B cell (primary cell): ENCODE measurements around the gene FADS1. TPM values are rescaled to one million over a fixed set of nuclear protein-coding genes. Genes with fewer than 3 reads are reported as not detected.

Experiments
- ATAC-seq: fragments of 200-7000 bp; cut with Tn5 transposase; one replicate; pipeline ENCODE4 v1.10.0; 2021; ENCODE audit warnings: low read depth, mild to moderate bottlenecking, moderate number of reproducible peaks, moderate library complexity
- CTCF ChIA-PET: fragments of 350-600 bp; sonication (Branson Sonifier 250); formaldehyde crosslinking; loops from one replicate; lab custom pipeline; 2021; ENCODE audit warnings: antibody characterized with exemption, inconsistent platforms; lab: Charles Lee
- POLR2A ChIA-PET: fragments of 350-600 bp; sonication (Branson Sonifier 250); formaldehyde crosslinking; loops from one replicate; lab custom pipeline; 2021; ENCODE audit warnings: antibody characterized with exemption; lab: Charles Lee
- DNase-seq: peaks from one replicate; pipeline ENCODE4 v3.0.0; 2013
- H2AFZ ChIP-seq: 2 replicates; pipeline ENCODE4 v1.6.1; 2012; ENCODE audit warnings: mild to moderate bottlenecking, low read depth, low read length; ENCODE audit not compliant: insufficient read depth, poor library complexity, severe bottlenecking
- H3K27ac ChIP-seq, 2 donors: 1 replicate in 1 of 2; 2 replicates in 1 of 2; pipeline ENCODE4 v1.5.1; 2012 to 2013; ENCODE audit warnings: low read length in 2 of 2, mild to moderate bottlenecking in 2 of 2, moderate library complexity in 1 of 2
- H3K27me3 ChIP-seq, 4 experiments: fragments of 200-600 bp in 1 of 4; sonication (generic) in 1 of 4; replicated peaks in 1 of 4; 1 replicate in 2 of 4; 2 replicates in 2 of 4; pipeline versions ENCODE4 v1.6.1 to v1.7.0; 2013 to 2016; ENCODE audit warnings: low read length in 3 of 4, mild to moderate bottlenecking in 2 of 4, mixed read lengths in 1 of 4, moderate library complexity in 1 of 4; ENCODE audit not compliant: insufficient read depth in 4 of 4, control insufficient read depth in 3 of 4; ENCODE audit errors: control extremely low read depth in 1 of 4
- H3K36me3 ChIP-seq, 2 experiments: replicated peaks in 1 of 2; 1 replicate in 1 of 2; 2 replicates in 1 of 2; pipeline versions ENCODE4 v1.6.1 to v1.7.1; 2013; ENCODE audit warnings: low read length in 1 of 2; ENCODE audit not compliant: insufficient read depth in 2 of 2, control insufficient read depth in 1 of 2; ENCODE audit errors: control extremely low read depth in 1 of 2, extremely low read depth in 1 of 2
- H3K4me1 ChIP-seq, 2 donors: fragments of 200-600 bp in 1 of 2; sonication (generic) in 1 of 2; 1 replicate in 1 of 2; 2 replicates in 1 of 2; pipeline versions ENCODE4 v1.5.1 to v1.6.1; 2013 to 2017; ENCODE audit warnings: low read length in 2 of 2; ENCODE audit not compliant: control insufficient read depth in 2 of 2, insufficient read depth in 2 of 2
- H3K4me2 ChIP-seq: replicated peaks from 2 replicates; pipeline ENCODE3; 2012; ENCODE audit warnings: mild to moderate bottlenecking, low read depth, low read length; ENCODE audit not compliant: poor library complexity, severe bottlenecking
- H3K4me3 ChIP-seq, 5 experiments: fragments of 200-600 bp in 1 of 5; sonication (generic) in 1 of 5; 1 replicate in 3 of 5; 2 replicates in 2 of 5; pipeline versions ENCODE4 v1.5.1 to v1.7.0; 2011 to 2016; ENCODE audit warnings: low read length in 4 of 5, mild to moderate bottlenecking in 4 of 5, low read depth in 2 of 5, control low read depth in 1 of 5, moderate library complexity in 1 of 5; ENCODE audit not compliant: insufficient read depth in 1 of 5; ENCODE audit errors: control extremely low read depth in 1 of 5, extremely low read depth in 1 of 5
- H3K79me2 ChIP-seq: fragments of 200-600 bp; sonication (generic); one replicate; pipeline ENCODE4 v1.6.0; 2016; ENCODE audit warnings: low read length; ENCODE audit not compliant: control insufficient read depth, insufficient read depth
- H3K9ac ChIP-seq: fragments of 200-600 bp; sonication (generic); 2 replicates; pipeline ENCODE4 v1.6.1; 2017; ENCODE audit warnings: mild to moderate bottlenecking, low read length, moderate library complexity
- H3K9me3 ChIP-seq, 3 donors: one replicate each; pipeline versions ENCODE4 v1.6.1 to v1.7.1; 2013; ENCODE audit warnings: low read length in 2 of 3; ENCODE audit not compliant: control insufficient read depth in 2 of 3, insufficient read depth in 1 of 3; ENCODE audit errors: control extremely low read depth in 1 of 3
- H4K20me1 ChIP-seq: 2 replicates; pipeline ENCODE4 v1.6.0; 2012; ENCODE audit warnings: mild to moderate bottlenecking, low read length; ENCODE audit not compliant: insufficient read depth, control insufficient read depth, poor library complexity, severe bottlenecking
- H3K27ac Mint-ChIP-seq: one replicate; pipeline ENCODE4 v1.8.0; 2021; ENCODE audit warnings: mixed read lengths
- H3K27me3 Mint-ChIP-seq: one replicate; pipeline ENCODE4 v1.8.0; 2021; ENCODE audit warnings: mixed read lengths
- H3K4me1 Mint-ChIP-seq: one replicate; pipeline ENCODE4 v1.8.0; 2021; ENCODE audit warnings: mixed read lengths
- H3K4me3 Mint-ChIP-seq: one replicate; pipeline ENCODE4 v1.8.0; 2021; ENCODE audit warnings: mixed read lengths
- H3K9me3 Mint-ChIP-seq: one replicate; pipeline ENCODE4 v1.8.0; 2022; ENCODE audit warnings: mixed read lengths; ENCODE audit not compliant: insufficient read depth
- EZH2 ChIP-seq: IDR thresholded peaks from 2 replicates; pipeline ENCODE4 v1.6.1; 2012; ENCODE audit warnings: borderline replicate concordance, low read depth, mild to moderate bottlenecking, moderate library complexity, low read length; ENCODE audit not compliant: insufficient read depth, poor library complexity, severe bottlenecking
- WGBS: methylation state at CpG from one replicate; pipeline ENCODE4 v1.1.5; 2013; ENCODE audit warnings: missing lambda C conversion rate; ENCODE audit not compliant: insufficient coverage; 5-methylcytosine and 5-hydroxymethylcytosine counted together
- intact Hi-C: fragments of 100-400 bp; cut with micrococcal nuclease; formaldehyde crosslinking; loops from one replicate; pipeline ENCODE4 v1.10.0; 2022
- polyA plus RNA-seq: library from polyadenylated mRNA; depleted of rRNA; stranded (reverse); fragments of >200 nt; gene quantifications from 2 replicates; pipeline ENCODE4 v1.2.3, GENCODE V29; 2012
- total RNA-seq, 2 donors: library from RNA; stranded (reverse); fragments of 120-200 nt in 1 of 2; gene quantifications; 1 replicate in 1 of 2; 2 replicates in 1 of 2; pipeline versions ENCODE4 v1.2.3 to v1.2.4, GENCODE V29; 2013 to 2022
- TF ChIP-seq, protein P1 (sequence below): fragments of 200-600 bp; IDR thresholded peaks from one replicate; pipeline ENCODE4 v1.8.0; 2022; ENCODE audit warnings: antibody characterized with exemption, mild to moderate bottlenecking

FADS1 gene
- total and polyA plus RNA-seq, 2 donors (not counting 1 experiment from before 2014, with no cell fraction given): 0.39 to 15.6 TPM

- Histone ChIP-seq H3K27ac (no peak overlapping the region), H3K4me2 (no peak overlapping the region), H3K36me3 (no peaks in the 10 kb centered on the region), H2AFZ (no peak overlapping the region), H3K79me2 (no peaks in the 10 kb centered on the region), H3K4me3 (no peak overlapping the region), H3K4me1 (peaks cover 24 to 42% of the 10 kb centered on the region in 2 donors), H4K20me1 (no peaks in the 10 kb centered on the region), H3K9me3 (peaks cover 0 to 3% (median 0%) of the 10 kb centered on the region in 3 donors), H3K27me3 (peaks cover 0 to 13% (median 2%) of the 10 kb centered on the region in 4 experiments), H3K9ac (no peak overlapping the region)
- H3K4me1 Mint-ChIP-seq: peaks cover 37% of the 10 kb centered on the region
- 71% methylated on average over 4 of the region's 4 CpGs for WGBS
- ATAC-seq: no peak
- intact Hi-C loops: no loop called here
- ChIA-PET CTCF (interaction anchor here (0.7 kb wide), 1 partner anchor 34 kb away, joined by 3 read pairs; no protein-coding TSS in a partner anchor), POLR2A (no interaction called here)
- no peaks in the 10 kb centered on the region for H3K27me3 Mint-ChIP-seq
- no peak overlapping the region for H3K27ac Mint-ChIP-seq
- no peak for DNase-seq
- no peaks in the 10 kb centered on the region for H3K9me3 Mint-ChIP-seq
- TF ChIP-seq, protein P1, sequence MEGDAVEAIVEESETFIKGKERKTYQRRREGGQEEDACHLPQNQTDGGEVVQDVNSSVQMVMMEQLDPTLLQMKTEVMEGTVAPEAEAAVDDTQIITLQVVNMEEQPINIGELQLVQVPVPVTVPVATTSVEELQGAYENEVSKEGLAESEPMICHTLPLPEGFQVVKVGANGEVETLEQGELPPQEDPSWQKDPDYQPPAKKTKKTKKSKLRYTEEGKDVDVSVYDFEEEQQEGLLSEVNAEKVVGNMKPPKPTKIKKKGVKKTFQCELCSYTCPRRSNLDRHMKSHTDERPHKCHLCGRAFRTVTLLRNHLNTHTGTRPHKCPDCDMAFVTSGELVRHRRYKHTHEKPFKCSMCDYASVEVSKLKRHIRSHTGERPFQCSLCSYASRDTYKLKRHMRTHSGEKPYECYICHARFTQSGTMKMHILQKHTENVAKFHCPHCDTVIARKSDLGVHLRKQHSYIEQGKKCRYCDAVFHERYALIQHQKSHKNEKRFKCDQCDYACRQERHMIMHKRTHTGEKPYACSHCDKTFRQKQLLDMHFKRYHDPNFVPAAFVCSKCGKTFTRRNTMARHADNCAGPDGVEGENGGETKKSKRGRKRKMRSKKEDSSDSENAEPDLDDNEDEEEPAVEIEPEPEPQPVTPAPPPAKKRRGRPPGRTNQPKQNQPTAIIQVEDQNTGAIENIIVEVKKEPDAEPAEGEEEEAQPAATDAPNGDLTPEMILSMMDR: no peak
- TF ChIP-seq EZH2: no peak
- H3K4me3 Mint-ChIP-seq: no peak overlapping the region
These were observed 15.4 kb upstream of the FADS1 start for GRCh38 chr11:61832207-61832606.

DNA sequence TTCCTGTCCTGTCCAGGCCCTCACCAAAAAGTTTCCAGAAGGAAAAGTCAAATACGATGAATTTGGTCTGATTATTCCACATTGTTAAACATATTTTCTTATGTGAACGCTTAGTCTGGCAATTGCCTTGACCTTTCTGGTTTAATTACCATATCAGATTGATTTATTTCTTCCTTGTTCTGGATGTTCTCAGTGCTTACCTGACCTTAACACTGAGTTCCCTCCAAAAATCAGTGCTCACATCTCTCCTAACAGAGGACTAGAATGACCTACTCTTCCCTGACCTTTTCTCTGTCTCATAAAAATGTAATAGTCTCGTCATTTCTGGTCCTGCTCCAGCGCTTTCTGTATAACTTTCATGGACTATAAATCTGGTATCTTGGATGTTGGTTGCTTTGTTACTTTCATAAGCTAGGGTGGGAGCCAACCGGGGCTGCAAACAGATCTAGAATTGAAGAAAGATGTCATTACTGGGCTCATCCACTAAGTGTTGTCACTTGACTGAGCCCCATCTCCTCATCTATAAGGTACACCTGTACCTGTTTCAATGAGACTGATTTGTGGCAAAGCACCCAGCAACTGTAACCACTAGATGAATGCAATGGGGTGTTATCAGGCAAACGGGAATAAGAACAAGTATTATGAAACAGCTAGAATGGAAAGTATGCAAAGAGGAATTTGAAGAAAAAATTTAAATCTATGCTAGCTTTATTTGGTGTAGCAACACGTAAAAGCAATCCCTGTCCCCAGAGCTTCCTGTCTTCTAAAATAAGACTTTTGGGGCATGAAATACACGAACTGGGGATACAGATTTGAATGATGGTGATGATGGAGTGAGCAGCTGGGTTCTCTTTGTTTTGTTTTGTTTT is 13.7 kb upstream of the FADS1 start:
- peaks cover 30 to 44% of the 10 kb centered on the region in 2 donors for H3K4me1 ChIP-seq
- H3K79me2 ChIP-seq: no peaks in the 10 kb centered on the region
- no peaks in the 10 kb centered on the region for H3K27me3 Mint-ChIP-seq
- H4K20me1 ChIP-seq: no peaks in the 10 kb centered on the region
- H3K27me3 ChIP-seq: peaks cover 0 to 13% (median 2%) of the 10 kb centered on the region in 4 experiments
- DNase-seq (no peak), ATAC-seq (no peak)
- WGBS: 39% methylated on average over 5 of the region's 8 CpGs
- CTCF ChIA-PET: interaction anchor here (0.6 to 1.9 kb wide), 5 partner anchors 12 to 942 kb away, joined by 3 to 6 read pairs (median 3); no protein-coding TSS in a partner anchor
- H3K9me3 Mint-ChIP-seq: no peaks in the 10 kb centered on the region
- H3K4me1 Mint-ChIP-seq: peaks cover 36% of the 10 kb centered on the region
- H3K9me3 ChIP-seq: peaks cover 0 to 3% (median 0%) of the 10 kb centered on the region in 3 donors
- no peak overlapping the region for H3K27ac Mint-ChIP-seq
- no peak overlapping the region for H3K4me2 ChIP-seq
- intact Hi-C loops: no loop called here
- no peak overlapping the region for H3K4me3 Mint-ChIP-seq
- no peak overlapping the region for H2AFZ ChIP-seq
- H3K27ac ChIP-seq: no peak overlapping the region
- H3K9ac ChIP-seq: no peak overlapping the region
- no peak overlapping the region for H3K4me3 ChIP-seq
- POLR2A ChIA-PET: interaction anchor here (1.7 kb wide), 1 partner anchor 15 kb away, joined by 4 read pairs; no protein-coding TSS in a partner anchor
- TF ChIP-seq, protein P1: no peak
- TF ChIP-seq EZH2: no peak
- no peaks in the 10 kb centered on the region for H3K36me3 ChIP-seq
